Nephron (organoid): ENCODE measurements around the gene BMPR1A.
"Not testable (repeated sequence)": the region's sequence is repeated elsewhere in the genome, so short reads cannot be mapped to it uniquely, and the experiment has no call there.

Experiments used
- H3K27ac Mint-ChIP-seq, 3 experiments: 2 replicates each; pipeline ENCODE4 v1.8.0; 2020; ENCODE audit warnings: mixed read lengths in 3 of 3, mild to moderate bottlenecking in 2 of 3, moderate library complexity in 1 of 3
- H3K27me3 Mint-ChIP-seq: 2 replicates; pipeline ENCODE4 v1.8.0; 2021; ENCODE audit warnings: low read depth, mild to moderate bottlenecking, moderate library complexity, mixed read lengths
- H3K36me3 Mint-ChIP-seq: 2 replicates; pipeline ENCODE4 v1.8.0; 2020; ENCODE audit warnings: low read depth, mixed read lengths
- H3K4me1 Mint-ChIP-seq: 2 replicates; pipeline ENCODE4 v1.8.0; 2020; ENCODE audit warnings: mixed read lengths
- H3K4me3 Mint-ChIP-seq, 3 experiments: 2 replicates each; pipeline ENCODE4 v1.8.0; 2020; ENCODE audit warnings: mild to moderate bottlenecking in 3 of 3, mixed read lengths in 3 of 3, moderate library complexity in 2 of 3
- H3K9me3 Mint-ChIP-seq: 2 replicates; pipeline ENCODE4 v1.8.0; 2020; ENCODE audit warnings: mixed read lengths
- TF ChIP-seq, protein P1 (sequence below), 3 experiments: fragments of 200-600 bp; sonication (generic); IDR thresholded peaks; one replicate each; pipeline ENCODE4 v1.5.0; 2021; ENCODE audit warnings: antibody characterized with exemption in 3 of 3; ENCODE audit not compliant: unreplicated experiment in 3 of 3

The BMPR1A gene

GRCh38 chr10:86862786-86863483, 106.5 kb downstream of the BMPR1A start:
- peaks cover 40% of the 10 kb centered on the region for H3K4me1 Mint-ChIP-seq
- no peaks in the 10 kb centered on the region for H3K27me3 Mint-ChIP-seq
- TF ChIP-seq, protein P1, sequence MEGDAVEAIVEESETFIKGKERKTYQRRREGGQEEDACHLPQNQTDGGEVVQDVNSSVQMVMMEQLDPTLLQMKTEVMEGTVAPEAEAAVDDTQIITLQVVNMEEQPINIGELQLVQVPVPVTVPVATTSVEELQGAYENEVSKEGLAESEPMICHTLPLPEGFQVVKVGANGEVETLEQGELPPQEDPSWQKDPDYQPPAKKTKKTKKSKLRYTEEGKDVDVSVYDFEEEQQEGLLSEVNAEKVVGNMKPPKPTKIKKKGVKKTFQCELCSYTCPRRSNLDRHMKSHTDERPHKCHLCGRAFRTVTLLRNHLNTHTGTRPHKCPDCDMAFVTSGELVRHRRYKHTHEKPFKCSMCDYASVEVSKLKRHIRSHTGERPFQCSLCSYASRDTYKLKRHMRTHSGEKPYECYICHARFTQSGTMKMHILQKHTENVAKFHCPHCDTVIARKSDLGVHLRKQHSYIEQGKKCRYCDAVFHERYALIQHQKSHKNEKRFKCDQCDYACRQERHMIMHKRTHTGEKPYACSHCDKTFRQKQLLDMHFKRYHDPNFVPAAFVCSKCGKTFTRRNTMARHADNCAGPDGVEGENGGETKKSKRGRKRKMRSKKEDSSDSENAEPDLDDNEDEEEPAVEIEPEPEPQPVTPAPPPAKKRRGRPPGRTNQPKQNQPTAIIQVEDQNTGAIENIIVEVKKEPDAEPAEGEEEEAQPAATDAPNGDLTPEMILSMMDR (IDR thresholded peaks at IDR 0.05; ENCODE audit: unreplicated experiment in 3 of 3): no peak
- no peak overlapping the region for H3K4me3 Mint-ChIP-seq
- H3K27ac Mint-ChIP-seq: peak overlapping the region; percentile 26 to 40 (median 33)
- peaks cover 22% of the 10 kb centered on the region for H3K36me3 Mint-ChIP-seq
- no peaks in the 10 kb centered on the region for H3K9me3 Mint-ChIP-seq

DNA sequence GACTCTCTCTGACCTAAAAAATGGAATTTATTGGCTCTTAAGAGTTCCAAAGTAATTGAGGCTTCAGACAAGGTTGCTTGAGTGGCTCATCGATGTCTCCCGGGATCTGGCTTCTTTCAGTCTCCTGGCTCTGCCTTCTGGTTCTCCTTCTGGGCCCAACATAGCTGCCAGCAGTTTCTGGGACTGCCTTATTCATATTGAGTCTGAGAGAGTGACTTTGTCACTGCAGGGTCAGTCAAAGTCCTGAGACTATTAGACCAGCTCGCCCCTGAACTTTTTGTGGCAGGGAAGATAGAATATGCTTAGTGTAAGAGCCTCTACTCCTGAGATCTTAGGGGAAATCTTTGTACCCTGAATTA, 107.0 kb downstream of the BMPR1A start:
- Mint-ChIP-seq H3K27me3 (no peaks in the 10 kb centered on the region), H3K9me3 (no peaks in the 10 kb centered on the region), H3K4me3 (no peak overlapping the region), H3K36me3 (peaks cover 18% of the 10 kb centered on the region), H3K4me1 (peaks cover 46% of the 10 kb centered on the region), H3K27ac (peak overlapping the region in 2 of 3 experiments; percentile 26 to 40)
- TF ChIP-seq, protein P1 (IDR thresholded peaks at IDR 0.05; ENCODE audit: unreplicated experiment in 3 of 3): no peak

- H3K27me3 Mint-ChIP-seq, H3K36me3 Mint-ChIP-seq, H3K4me3 Mint-ChIP-seq, H3K9me3 Mint-ChIP-seq: not testable (repeated sequence)
- H3K27ac Mint-ChIP-seq: peak overlapping the region; percentile 3 to 43 (median 12)
- H3K4me1 Mint-ChIP-seq: peaks cover 48% of the 10 kb centered on the region
Measured at GRCh38 chr10:86865011-86865811, 108.8 kb downstream of the BMPR1A start.

DNA sequence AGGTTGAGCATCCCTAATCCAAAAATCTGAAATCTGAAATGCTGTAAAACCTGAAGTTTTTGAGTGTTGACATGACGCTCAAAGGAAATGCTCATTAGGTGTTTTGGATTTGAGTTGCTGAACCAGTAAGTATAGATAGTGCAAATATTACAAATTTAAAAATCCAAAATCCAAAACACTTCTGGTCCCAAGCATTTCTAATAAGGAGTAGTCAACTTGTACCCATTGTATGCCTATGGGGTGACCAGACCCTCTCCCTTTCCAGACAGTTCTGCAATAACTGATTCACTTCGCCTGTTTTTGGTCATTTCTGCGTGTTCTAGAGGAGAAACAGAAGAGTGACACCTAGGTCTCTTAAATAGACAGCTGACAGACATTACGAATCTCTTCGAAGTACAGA, 110.7 kb downstream of the BMPR1A start:
- H3K4me3 Mint-ChIP-seq: no peak overlapping the region
- H3K27me3 Mint-ChIP-seq: no peaks in the 10 kb centered on the region
- H3K27ac Mint-ChIP-seq: peak overlapping the region; percentile 90 to 97 (median 92)
- H3K9me3 Mint-ChIP-seq: no peaks in the 10 kb centered on the region
- TF ChIP-seq, protein P1 (IDR thresholded peaks at IDR 0.05; ENCODE audit: unreplicated experiment in 3 of 3): no peak
- peaks cover 58% of the 10 kb centered on the region for H3K4me1 Mint-ChIP-seq
- peaks cover 14% of the 10 kb centered on the region for H3K36me3 Mint-ChIP-seq

DNA sequence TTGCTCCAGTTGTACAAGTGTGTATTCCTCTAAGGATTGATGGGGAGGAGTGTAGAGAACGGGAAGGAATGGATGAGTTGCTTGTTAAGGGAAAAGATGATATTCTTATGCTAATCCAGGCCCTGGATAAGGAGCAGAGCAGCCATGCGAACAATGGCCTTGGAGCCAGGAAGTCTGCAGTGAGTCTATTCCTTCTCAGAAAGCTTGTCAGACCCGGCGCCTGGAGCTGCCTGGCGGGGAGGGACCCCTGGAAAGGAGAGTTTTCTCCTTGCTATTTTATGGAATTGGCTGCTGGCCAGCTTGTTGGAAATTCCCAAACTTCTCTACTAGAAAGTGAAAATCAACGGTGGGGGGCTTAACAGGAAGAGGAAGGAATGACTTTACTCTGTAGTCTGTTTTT, 111.9 kb downstream of the BMPR1A start:
- TF ChIP-seq, protein P1 (IDR thresholded peaks at IDR 0.05; ENCODE audit: unreplicated experiment in 3 of 3): no peak
- peaks cover 14% of the 10 kb centered on the region for H3K36me3 Mint-ChIP-seq
- H3K27me3 Mint-ChIP-seq: no peaks in the 10 kb centered on the region
- no peaks in the 10 kb centered on the region for H3K9me3 Mint-ChIP-seq
- peaks cover 56% of the 10 kb centered on the region for H3K4me1 Mint-ChIP-seq
- peak overlapping the region; percentile 17 to 51 (median 18) for H3K4me3 Mint-ChIP-seq
- H3K27ac Mint-ChIP-seq: peak overlapping the region; percentile 90 to 97 (median 92)

GRCh38 chr10:86870679-86871078, 114.3 kb downstream of the BMPR1A start:
- TF ChIP-seq, protein P1 (IDR thresholded peaks at IDR 0.05; ENCODE audit: unreplicated experiment in 3 of 3): no peak
- H3K27ac Mint-ChIP-seq: peak overlapping the region; percentile 70 to 74 (median 74)
- H3K9me3 Mint-ChIP-seq: no peaks in the 10 kb centered on the region
- H3K4me3 Mint-ChIP-seq: no peak overlapping the region
- H3K36me3 Mint-ChIP-seq: peaks cover 9% of the 10 kb centered on the region
- H3K4me1 Mint-ChIP-seq: peaks cover 44% of the 10 kb centered on the region
- no peaks in the 10 kb centered on the region for H3K27me3 Mint-ChIP-seq
